ENCODE measurements around the gene BOC.

BOC gene

DNA sequence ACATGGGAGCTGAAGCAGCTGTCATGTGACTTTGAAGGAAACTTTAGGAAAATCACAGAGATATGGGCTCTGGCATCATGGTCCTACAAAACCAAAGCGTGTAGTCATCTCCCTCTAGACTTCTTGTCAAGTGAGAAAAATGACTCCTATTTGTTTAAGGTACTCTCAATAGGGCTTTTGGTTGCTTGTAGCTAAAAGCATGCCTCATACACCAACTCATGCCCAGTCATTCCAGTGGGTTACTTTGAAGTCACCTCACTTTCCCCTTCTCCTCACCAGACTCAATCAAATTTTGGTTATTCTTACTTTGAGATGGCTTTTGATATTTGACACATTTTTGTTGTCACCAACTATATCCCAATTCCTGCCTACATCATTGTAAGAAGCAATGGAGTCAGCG is 81.6 kb downstream of the BOC start:
- no peaks in the 10 kb centered on the region for H3K9me3 ChIP-seq (ENCODE audit: control extremely low read depth in 1 of 5, control insufficient read depth in 4 of 5, insufficient read depth in 2 of 5, low read depth in 1 of 5, low read length in 4 of 5)
- no peaks in the 10 kb centered on the region for H3K36me3 ChIP-seq (ENCODE audit: control insufficient read depth in 4 of 4, insufficient read depth in 4 of 4, low read length in 3 of 4)
- ChIA-PET POLR2A (no interaction called here), CTCF (interaction anchor here (1.5 kb wide), 1 partner anchor 159 kb away, joined by 5 read pairs; no protein-coding TSS in a partner anchor)
- 100% methylated on average over 1 of the region's 2 CpGs for WGBS (ENCODE audit: insufficient coverage)
- no peak for DNase-seq
- no peaks in the 10 kb centered on the region for H3K4me1 ChIP-seq (ENCODE audit: control extremely low read depth in 1 of 4, control insufficient read depth in 4 of 4, insufficient read depth in 4 of 4, low read length in 3 of 4)
- no peaks in the 10 kb centered on the region for H3K27me3 ChIP-seq (replicated peaks in 2 of 5; ENCODE audit: control insufficient read depth in 4 of 5, insufficient read depth in 5 of 5, low read length in 4 of 5)
- H3K4me3 ChIP-seq (ENCODE audit: control insufficient read depth in 1 of 7, extremely low read depth in 1 of 7, insufficient read depth in 4 of 7, low read depth in 2 of 7, low read length in 6 of 7), result no peak overlapping the region
- H3K27ac ChIP-seq (ENCODE audit: insufficient read depth in 1 of 2, low read depth in 1 of 2, low read length in 2 of 2, poor library complexity in 1 of 2, severe bottlenecking in 2 of 2), result no peak overlapping the region

DNA sequence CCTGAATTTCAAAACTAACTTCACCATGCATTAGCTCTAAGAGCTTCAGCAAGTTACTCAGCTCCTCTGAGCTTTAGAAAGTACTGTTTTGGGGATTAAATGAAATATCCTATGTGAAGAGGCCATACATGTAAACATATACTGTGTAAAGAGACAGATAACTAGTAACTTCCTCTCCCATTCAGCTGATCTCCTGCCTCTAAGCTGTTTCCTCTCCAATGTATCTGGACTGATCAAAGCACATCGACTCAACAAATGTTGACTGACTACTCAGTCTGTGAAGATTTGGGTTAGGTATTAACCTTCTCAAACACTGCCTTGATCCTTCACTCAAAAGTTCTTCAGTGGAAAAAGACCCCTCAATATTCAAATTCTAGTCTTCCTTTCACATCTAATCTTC is 82.0 kb downstream of the BOC start:
- no peaks in the 10 kb centered on the region for H3K9me3 ChIP-seq (ENCODE audit: control extremely low read depth in 1 of 5, control insufficient read depth in 4 of 5, insufficient read depth in 2 of 5, low read depth in 1 of 5, low read length in 4 of 5)
- ChIA-PET CTCF (interaction anchor here (1.5 kb wide), 1 partner anchor 159 kb away, joined by 5 read pairs; no protein-coding TSS in a partner anchor), POLR2A (no interaction called here)
- H3K4me1 ChIP-seq (ENCODE audit: control extremely low read depth in 1 of 4, control insufficient read depth in 4 of 4, insufficient read depth in 4 of 4, low read length in 3 of 4), result no peaks in the 10 kb centered on the region
- no peak overlapping the region for H3K27ac ChIP-seq (ENCODE audit: insufficient read depth in 1 of 2, low read depth in 1 of 2, low read length in 2 of 2, poor library complexity in 1 of 2, severe bottlenecking in 2 of 2)
- no peaks in the 10 kb centered on the region for H3K36me3 ChIP-seq (ENCODE audit: control insufficient read depth in 4 of 4, insufficient read depth in 4 of 4, low read length in 3 of 4)
- no peaks in the 10 kb centered on the region for H3K27me3 ChIP-seq (replicated peaks in 2 of 5; ENCODE audit: control insufficient read depth in 4 of 5, insufficient read depth in 5 of 5, low read length in 4 of 5)
- DNase-seq, result no peak
- 73% methylated on average over 1 of the region's 1 CpG for WGBS (ENCODE audit: insufficient coverage)
- H3K4me3 ChIP-seq (ENCODE audit: control insufficient read depth in 1 of 7, extremely low read depth in 1 of 7, insufficient read depth in 4 of 7, low read depth in 2 of 7, low read length in 6 of 7), result no peak overlapping the region

DNA sequence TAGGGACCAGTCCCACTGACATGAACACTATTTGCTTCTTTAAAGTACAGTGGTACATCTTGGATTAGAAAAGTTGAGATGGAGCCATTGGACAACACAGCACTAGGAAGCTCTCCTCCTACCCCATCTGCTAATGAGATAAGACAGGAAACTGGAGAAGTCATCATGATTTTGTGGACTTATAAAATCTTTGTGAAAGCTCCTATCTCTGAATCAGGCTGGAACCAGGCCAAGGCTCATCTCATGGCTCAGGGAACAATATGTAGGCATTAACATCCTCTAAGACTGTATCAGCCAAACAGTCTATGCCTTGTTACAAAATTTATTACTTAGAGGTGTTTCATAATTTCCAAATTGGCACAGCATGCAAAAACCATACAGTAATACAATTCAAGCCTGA is 84.1 kb downstream of the BOC start:
- Histone ChIP-seq H3K36me3 (ENCODE audit: control insufficient read depth in 4 of 4, insufficient read depth in 4 of 4, low read length in 3 of 4) (no peaks in the 10 kb centered on the region), H3K9me3 (ENCODE audit: control extremely low read depth in 1 of 5, control insufficient read depth in 4 of 5, insufficient read depth in 2 of 5, low read depth in 1 of 5, low read length in 4 of 5) (no peaks in the 10 kb centered on the region), H3K4me1 (ENCODE audit: control extremely low read depth in 1 of 4, control insufficient read depth in 4 of 4, insufficient read depth in 4 of 4, low read length in 3 of 4) (no peaks in the 10 kb centered on the region), H3K4me3 (ENCODE audit: control insufficient read depth in 1 of 7, extremely low read depth in 1 of 7, insufficient read depth in 4 of 7, low read depth in 2 of 7, low read length in 6 of 7) (no peak overlapping the region), H3K27ac (ENCODE audit: insufficient read depth in 1 of 2, low read depth in 1 of 2, low read length in 2 of 2, poor library complexity in 1 of 2, severe bottlenecking in 2 of 2) (no peak overlapping the region), H3K27me3 (replicated peaks in 2 of 5; ENCODE audit: control insufficient read depth in 4 of 5, insufficient read depth in 5 of 5, low read length in 4 of 5) (no peaks in the 10 kb centered on the region)
- no peak for DNase-seq
- CTCF ChIA-PET, result interaction anchor here (1.1 to 1.4 kb wide), 2 partner anchors 62 to 241 kb away, joined by 3 read pairs; no protein-coding TSS in a partner anchor
- POLR2A ChIA-PET, result no interaction called here

DNA sequence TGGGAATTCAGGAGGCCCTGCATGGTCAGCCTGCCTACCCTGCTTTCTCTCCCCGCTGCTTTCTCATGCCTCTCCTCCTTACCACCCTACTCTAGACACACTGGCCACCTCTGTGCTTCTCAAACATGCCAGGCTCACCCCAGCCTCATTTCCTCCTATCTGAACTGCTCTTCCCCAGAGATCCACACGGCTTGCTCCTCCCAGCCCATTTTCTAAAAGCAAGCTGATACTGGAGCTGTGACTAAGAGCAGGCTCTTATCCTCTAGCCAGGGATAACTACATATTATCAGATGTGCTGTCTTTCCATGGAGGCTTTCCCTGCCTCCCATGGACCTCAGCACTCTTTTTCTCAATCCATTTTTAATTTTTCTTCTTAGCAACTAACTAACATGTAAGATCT is 85.9 kb downstream of the BOC start:
- ChIA-PET CTCF (interaction anchor here (1.0 to 2.0 kb wide), 2 partner anchors 9 to 10 kb away, joined by 3 to 14 read pairs; no protein-coding TSS in a partner anchor), POLR2A (no interaction called here)
- Histone ChIP-seq H3K27me3 (replicated peaks in 2 of 5; ENCODE audit: control insufficient read depth in 4 of 5, insufficient read depth in 5 of 5, low read length in 4 of 5) (no peaks in the 10 kb centered on the region), H3K27ac (ENCODE audit: insufficient read depth in 1 of 2, low read depth in 1 of 2, low read length in 2 of 2, poor library complexity in 1 of 2, severe bottlenecking in 2 of 2) (no peak overlapping the region), H3K4me1 (ENCODE audit: control extremely low read depth in 1 of 4, control insufficient read depth in 4 of 4, insufficient read depth in 4 of 4, low read length in 3 of 4) (no peaks in the 10 kb centered on the region), H3K4me3 (ENCODE audit: control insufficient read depth in 1 of 7, extremely low read depth in 1 of 7, insufficient read depth in 4 of 7, low read depth in 2 of 7, low read length in 6 of 7) (no peak overlapping the region), H3K9me3 (ENCODE audit: control extremely low read depth in 1 of 5, control insufficient read depth in 4 of 5, insufficient read depth in 2 of 5, low read depth in 1 of 5, low read length in 4 of 5) (no peaks in the 10 kb centered on the region), H3K36me3 (ENCODE audit: control insufficient read depth in 4 of 4, insufficient read depth in 4 of 4, low read length in 3 of 4) (peaks cover 0 to 2% (median 0%) of the 10 kb centered on the region in 4 experiments)
- WGBS (ENCODE audit: insufficient coverage), result 100% methylated on average over 2 of the region's 2 CpGs
- DNase-seq, result no peak

DNA sequence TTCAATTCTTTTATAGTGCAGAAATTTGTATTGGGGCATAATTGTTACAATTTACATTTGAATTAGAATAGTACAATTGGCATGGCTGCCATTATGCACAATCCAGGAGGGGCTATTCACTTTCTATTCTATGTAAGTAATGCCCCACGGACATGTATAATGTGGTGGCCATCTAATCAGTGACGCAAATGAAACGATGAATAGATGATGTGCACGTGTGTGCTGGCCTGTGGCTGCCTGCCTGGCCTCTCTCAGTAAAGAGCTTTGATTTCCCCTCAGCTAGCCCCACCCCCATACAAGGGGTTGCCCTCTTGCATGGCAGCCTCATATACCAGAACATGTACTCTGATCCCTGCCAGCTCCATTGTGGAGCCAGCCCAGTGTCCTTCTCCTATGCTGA is 86.5 kb downstream of the BOC start:
- POLR2A ChIA-PET, result no interaction called here

DNA sequence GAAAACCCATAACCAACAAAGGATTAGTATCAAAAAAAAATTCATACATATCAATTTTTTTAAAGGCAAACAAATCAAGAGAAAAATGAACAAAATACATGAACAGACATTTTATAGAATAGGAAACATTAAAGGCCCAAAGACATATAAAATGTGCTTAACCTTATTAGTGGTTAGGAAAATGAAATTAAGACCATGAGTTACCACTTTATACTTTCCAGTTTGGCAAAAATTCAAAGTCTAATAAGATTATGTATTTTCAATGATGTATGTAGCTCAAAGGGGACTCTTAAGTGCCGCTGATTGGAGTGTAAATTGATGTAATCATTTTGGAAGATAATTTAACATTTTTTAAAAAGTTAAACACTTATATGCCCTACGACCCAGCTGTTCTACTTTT is 89.2 kb downstream of the BOC start:
- H3K4me3 ChIP-seq (ENCODE audit: control insufficient read depth in 1 of 7, extremely low read depth in 1 of 7, insufficient read depth in 4 of 7, low read depth in 2 of 7, low read length in 6 of 7), result no peak overlapping the region
- ChIA-PET CTCF (interaction anchor here (3.5 kb wide), 1 partner anchor 11 kb away, joined by 13 read pairs; no protein-coding TSS in a partner anchor), POLR2A (interaction anchor here (0.6 kb wide), 1 partner anchor 11 kb away, joined by 4 read pairs; no protein-coding TSS in a partner anchor)
- no peaks in the 10 kb centered on the region for H3K9me3 ChIP-seq (ENCODE audit: control extremely low read depth in 1 of 5, control insufficient read depth in 4 of 5, insufficient read depth in 2 of 5, low read depth in 1 of 5, low read length in 4 of 5)
- no peak overlapping the region for H3K27ac ChIP-seq (ENCODE audit: insufficient read depth in 1 of 2, low read depth in 1 of 2, low read length in 2 of 2, poor library complexity in 1 of 2, severe bottlenecking in 2 of 2)
- H3K36me3 ChIP-seq (ENCODE audit: control insufficient read depth in 4 of 4, insufficient read depth in 4 of 4, low read length in 3 of 4), result peaks cover 0 to 3% (median 2%) of the 10 kb centered on the region in 4 experiments
- H3K4me1 ChIP-seq (ENCODE audit: control extremely low read depth in 1 of 4, control insufficient read depth in 4 of 4, insufficient read depth in 4 of 4, low read length in 3 of 4), result no peaks in the 10 kb centered on the region
- WGBS (ENCODE audit: insufficient coverage), result no CpG with 5 or more reads among the region's 2 CpGs
- DNase-seq, result no peak
- H3K27me3 ChIP-seq (replicated peaks in 2 of 5; ENCODE audit: control insufficient read depth in 4 of 5, insufficient read depth in 5 of 5, low read length in 4 of 5), result no peaks in the 10 kb centered on the region

More for the DNA sequence above, 86.5 kb downstream of the BOC start:
- Histone ChIP-seq H3K27me3 (replicated peaks in 2 of 5; ENCODE audit: control insufficient read depth in 4 of 5, insufficient read depth in 5 of 5, low read length in 4 of 5) (no peaks in the 10 kb centered on the region), H3K4me1 (ENCODE audit: control extremely low read depth in 1 of 4, control insufficient read depth in 4 of 4, insufficient read depth in 4 of 4, low read length in 3 of 4) (no peaks in the 10 kb centered on the region), H3K4me3 (ENCODE audit: control insufficient read depth in 1 of 7, extremely low read depth in 1 of 7, insufficient read depth in 4 of 7, low read depth in 2 of 7, low read length in 6 of 7) (no peak overlapping the region), H3K27ac (ENCODE audit: insufficient read depth in 1 of 2, low read depth in 1 of 2, low read length in 2 of 2, poor library complexity in 1 of 2, severe bottlenecking in 2 of 2) (no peak overlapping the region), H3K36me3 (ENCODE audit: control insufficient read depth in 4 of 4, insufficient read depth in 4 of 4, low read length in 3 of 4) (peaks cover 0 to 2% (median 0%) of the 10 kb centered on the region in 4 experiments), H3K9me3 (ENCODE audit: control extremely low read depth in 1 of 5, control insufficient read depth in 4 of 5, insufficient read depth in 2 of 5, low read depth in 1 of 5, low read length in 4 of 5) (no peaks in the 10 kb centered on the region)
- DNase-seq, result no peak
- 100% methylated on average over 4 of the region's 4 CpGs for WGBS (ENCODE audit: insufficient coverage)
- CTCF ChIA-PET, result interaction anchor here (2.0 kb wide), 1 partner anchor 9 kb away, joined by 14 read pairs; no protein-coding TSS in a partner anchor

DNA sequence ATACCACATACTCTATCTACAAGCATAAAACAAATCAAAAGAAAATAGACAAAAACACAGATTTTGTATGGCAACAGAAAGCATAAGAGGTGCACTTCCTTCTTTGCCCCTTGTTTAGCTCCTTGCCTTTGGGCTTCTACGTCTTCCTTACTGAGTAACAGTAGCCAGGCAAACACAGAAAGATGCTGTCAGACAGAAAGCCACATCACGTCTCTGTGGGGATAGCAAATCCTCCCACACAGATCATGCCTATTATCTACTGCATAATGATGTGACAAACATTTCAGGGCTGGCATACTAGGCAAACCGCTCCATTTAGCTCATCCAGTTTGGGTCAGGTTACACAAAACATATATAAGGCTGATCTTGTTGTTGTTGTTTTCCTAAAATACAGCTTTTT is 92.7 kb downstream of the BOC start:
- H3K36me3 ChIP-seq (ENCODE audit: control insufficient read depth in 4 of 4, insufficient read depth in 4 of 4, low read length in 3 of 4), result peaks cover 0 to 5% (median 2%) of the 10 kb centered on the region in 4 experiments
- CTCF ChIA-PET, result no interaction called here
- H3K27ac ChIP-seq (ENCODE audit: insufficient read depth in 1 of 2, low read depth in 1 of 2, low read length in 2 of 2, poor library complexity in 1 of 2, severe bottlenecking in 2 of 2), result no peak overlapping the region
- POLR2A ChIA-PET, result no interaction called here
- H3K4me3 ChIP-seq (ENCODE audit: control insufficient read depth in 1 of 7, extremely low read depth in 1 of 7, insufficient read depth in 4 of 7, low read depth in 2 of 7, low read length in 6 of 7), result no peak overlapping the region
- no peaks in the 10 kb centered on the region for H3K9me3 ChIP-seq (ENCODE audit: control extremely low read depth in 1 of 5, control insufficient read depth in 4 of 5, insufficient read depth in 2 of 5, low read depth in 1 of 5, low read length in 4 of 5)
- 100% methylated on average over 2 of the region's 3 CpGs for WGBS (ENCODE audit: insufficient coverage)
- H3K4me1 ChIP-seq (ENCODE audit: control extremely low read depth in 1 of 4, control insufficient read depth in 4 of 4, insufficient read depth in 4 of 4, low read length in 3 of 4), result no peaks in the 10 kb centered on the region
- no peaks in the 10 kb centered on the region for H3K27me3 ChIP-seq (replicated peaks in 2 of 5; ENCODE audit: control insufficient read depth in 4 of 5, insufficient read depth in 5 of 5, low read length in 4 of 5)
- no peak for DNase-seq

Measured in common myeloid progenitor, CD34-positive (primary cell).